Kidney (tissue), 14 donors: ENCODE measurements around the gene TIMM21. TPM values are rescaled to one million over a fixed set of nuclear protein-coding genes. Genes with fewer than 3 reads are reported as not detected.

Experiments used
- DNase-seq, 5 donors: peaks; one replicate each; pipeline ENCODE4 v3.0.0-alpha.2; 2013 to 2020
- FAIRE-seq: peaks from 2 replicates; lab custom pipeline; 2012; peaks lifted over from hg19 to GRCh38; lab: Jason Lieb, UNC
- H3K27ac ChIP-seq, 2 donors: one replicate each; pipeline ENCODE4 v1.7.0; 2013; ENCODE audit warnings: low read depth in 2 of 2, low read length in 2 of 2, inconsistent platforms in 1 of 2
- H3K27me3 ChIP-seq: one replicate; pipeline ENCODE4 v1.7.1; 2013; ENCODE audit warnings: low read length, inconsistent platforms; ENCODE audit not compliant: control insufficient read depth, insufficient read depth
- H3K36me3 ChIP-seq, 3 donors: one replicate each; pipeline versions ENCODE4 v1.7.0 to v1.7.1; 2013; ENCODE audit warnings: low read length in 3 of 3, control low read depth in 1 of 3, inconsistent platforms in 1 of 3; ENCODE audit not compliant: insufficient read depth in 3 of 3, control insufficient read depth in 2 of 3
- H3K4me1 ChIP-seq, 3 donors: one replicate each; pipeline versions ENCODE4 v1.7.0 to v1.7.1; 2013; ENCODE audit warnings: low read length in 3 of 3, inconsistent platforms in 1 of 3, low read depth in 1 of 3; ENCODE audit not compliant: control insufficient read depth in 2 of 3, insufficient read depth in 2 of 3
- H3K4me3 ChIP-seq, 3 donors: one replicate each; pipeline versions ENCODE4 v1.7.0 to v1.8.1; 2013; ENCODE audit warnings: low read length in 3 of 3, control low read depth in 1 of 3, inconsistent platforms in 1 of 3
- H3K9ac ChIP-seq, 3 donors: one replicate each; pipeline versions ENCODE4 v1.7.0 to v1.7.1; 2013; ENCODE audit warnings: low read length in 3 of 3, control low read depth in 1 of 3, inconsistent platforms in 1 of 3
- H3K9me3 ChIP-seq, 3 donors: one replicate each; pipeline versions ENCODE4 v1.7.0 to v1.7.1; 2013; ENCODE audit warnings: low read length in 3 of 3, control low read depth in 1 of 3, inconsistent platforms in 1 of 3; ENCODE audit not compliant: control insufficient read depth in 2 of 3, insufficient read depth in 1 of 3
- CTCF ChIP-seq: IDR thresholded peaks from 3 replicates; pipeline ENCODE4 v1.5.1; 2012; ENCODE audit warnings: mild to moderate bottlenecking, moderate library complexity, borderline replicate concordance; ENCODE audit not compliant: insufficient read depth; ENCODE audit errors: extremely low read depth
- intact Hi-C: fragments of 100-400 bp; cut with DNase I; formaldehyde crosslinking; loops from one replicate; pipeline ENCODE4 v1.11.1; 2022
- polyA plus RNA-seq: library from polyadenylated mRNA; stranded (reverse); fragments of 350-450 nt; fragmentation: Illumina TruSeq; extraction: RNeasy Lipid Tissue Mini Kit (QIAGEN cat#74804); gene quantifications from one replicate; pipeline ENCODE4 v1.2.3, GENCODE V29; 2014; ENCODE audit warnings: low read depth, low replicate concordance; ENCODE audit not compliant: insufficient read depth
- total RNA-seq: library from RNA; stranded (reverse); fragmentation: NEBNext Ultra II Directional; extraction: Animal tissue kit (Norgen Biotek cat#: 25700); gene quantifications from one replicate; pipeline ENCODE4 v1.2.1, GENCODE V29; 2021
- donor health status: control.
- donor health status: control.
- donor health status: control.
- donor health status: control.
- donor health status: control.
- donor health status: DM: yes; HTN: yes; CAD: no.
- donor health status: Normal renal cell carcinoma (clear cell type).

Gene TIMM21
- total and polyA plus RNA-seq, 2 donors from 2014 or later = 28.5 to 77.4 TPM

GRCh38 chr18:74163019-74163660, 14.8 kb downstream of the TIMM21 start:
- Histone ChIP-seq H3K27me3 (no peaks in the 10 kb centered on the region), H3K4me1 (no peaks in the 10 kb centered on the region), H3K27ac (no peak overlapping the region), H3K9ac (no peak overlapping the region), H3K4me3 (no peak overlapping the region), H3K9me3 (no peaks in the 10 kb centered on the region), H3K36me3 (peaks cover 4 to 8% (median 5%) of the 10 kb centered on the region in 3 donors)
- no peak for TF ChIP-seq CTCF
- intact Hi-C loops = no loop called here
- DNase-seq (no peak), FAIRE-seq (no peak)

- H3K9ac ChIP-seq = no peak overlapping the region
- peaks cover 0 to 4% (median 0%) of the 10 kb centered on the region in 3 donors for H3K36me3 ChIP-seq
- H3K9me3 ChIP-seq = no peaks in the 10 kb centered on the region
- no peak overlapping the region for H3K27ac ChIP-seq
- FAIRE-seq = no peak
- H3K4me1 ChIP-seq = no peaks in the 10 kb centered on the region
- no peak for TF ChIP-seq CTCF
- peak in 1 of 5 donors; percentile 22 for DNase-seq
- intact Hi-C loops = no loop called here
- H3K27me3 ChIP-seq = no peaks in the 10 kb centered on the region
- no peak overlapping the region for H3K4me3 ChIP-seq
Measured at GRCh38 chr18:74166386-74166785, 18.1 kb downstream of the TIMM21 start.

GRCh38 chr18:74171910-74172606, 23.7 kb downstream of the TIMM21 start:
- intact Hi-C loops = no loop called here
- H3K27me3 ChIP-seq = no peaks in the 10 kb centered on the region
- H3K4me3 ChIP-seq = peak overlapping the region in 2 of 3 donors; percentile 14 to 39
- H3K4me1 ChIP-seq = no peaks in the 10 kb centered on the region
- H3K36me3 ChIP-seq = no peaks in the 10 kb centered on the region
- H3K27ac ChIP-seq = no peak overlapping the region
- TF ChIP-seq CTCF = no peak
- no peak overlapping the region for H3K9ac ChIP-seq
- FAIRE-seq (no peak), DNase-seq (no peak)
- no peaks in the 10 kb centered on the region for H3K9me3 ChIP-seq
